Measurements from ENCODE around the gene ZNF740.
"Not testable (repeated sequence)": the region's sequence is repeated elsewhere in the genome, so short reads cannot be mapped to it uniquely, and the experiment has no call there.

The ZNF740 gene, protein sequence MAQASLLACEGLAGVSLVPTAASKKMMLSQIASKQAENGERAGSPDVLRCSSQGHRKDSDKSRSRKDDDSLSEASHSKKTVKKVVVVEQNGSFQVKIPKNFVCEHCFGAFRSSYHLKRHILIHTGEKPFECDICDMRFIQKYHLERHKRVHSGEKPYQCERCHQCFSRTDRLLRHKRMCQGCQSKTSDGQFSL

DNA sequence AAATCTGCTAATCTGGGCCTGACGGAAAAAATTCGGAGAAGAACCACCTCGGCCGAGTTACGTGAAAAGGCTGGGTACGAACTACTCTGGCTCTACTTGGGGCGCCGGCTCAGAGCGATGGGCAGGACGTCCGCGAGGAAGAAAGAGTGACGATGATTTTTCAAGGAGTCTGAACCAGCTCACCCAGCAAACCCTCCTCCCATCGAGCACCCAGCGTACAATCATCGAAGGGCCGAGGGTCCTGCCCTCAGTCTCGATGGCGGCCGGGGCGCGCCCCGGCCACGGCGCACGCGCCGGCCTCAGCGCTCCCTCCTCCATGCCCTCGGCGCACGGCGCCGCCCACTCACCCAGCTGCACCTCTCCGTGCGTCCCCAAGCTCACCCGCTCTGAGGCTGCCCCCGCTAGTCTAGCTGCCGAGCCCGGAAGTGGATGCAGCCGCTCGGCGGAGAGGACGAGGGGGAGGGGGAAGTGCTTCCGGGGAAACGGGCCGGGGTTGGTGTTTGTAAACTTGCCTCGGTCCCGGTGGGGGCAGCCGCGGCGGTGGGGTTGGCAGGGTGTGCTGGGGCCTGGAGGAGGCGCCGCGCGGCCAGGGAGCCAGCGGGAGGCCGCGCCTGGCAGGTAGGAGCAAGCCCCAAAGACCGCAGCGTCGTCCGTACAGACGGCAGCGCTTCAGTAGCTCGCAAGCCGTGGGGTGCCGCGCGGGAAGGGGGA, at the start of gene ZNF740, which contains the start of gene CSAD:
Gene ZNF740, plus strand, starts transcription at position 503 of the 711 bp plus-strand sequence. CDS start 1,262 bp downstream, outside the sequence.
Gene CSAD, minus strand, starts transcription at position 706 of the 711 bp plus-strand sequence. CDS start 7,455 bp downstream, outside the sequence.
- peak; percentile 94 to 98 for DNase-seq (ENCODE audit: low read depth in 2 of 2)

DNA sequence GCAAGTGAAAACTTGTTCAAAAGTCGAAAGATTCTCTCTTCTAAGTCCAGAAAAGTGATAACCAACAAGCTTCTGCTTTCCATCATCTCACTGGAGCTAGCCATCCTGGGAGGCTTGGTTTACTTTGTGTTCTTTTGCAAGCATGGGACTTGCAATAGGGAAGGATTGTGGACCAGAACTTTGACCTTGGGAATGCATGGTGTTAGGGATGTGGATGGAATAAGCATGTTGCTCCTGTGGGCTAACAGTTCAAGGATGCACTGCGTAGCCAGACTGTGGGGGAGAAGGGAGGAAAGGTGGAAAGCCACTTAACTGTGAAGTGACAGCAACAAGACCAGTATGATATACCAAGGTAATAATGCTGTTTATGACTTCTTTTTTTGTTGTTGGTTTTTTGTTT, 48.7 kb upstream of the ZNF740 start:
- DNase-seq (ENCODE audit: low read depth in 2 of 2): no peak

DNA sequence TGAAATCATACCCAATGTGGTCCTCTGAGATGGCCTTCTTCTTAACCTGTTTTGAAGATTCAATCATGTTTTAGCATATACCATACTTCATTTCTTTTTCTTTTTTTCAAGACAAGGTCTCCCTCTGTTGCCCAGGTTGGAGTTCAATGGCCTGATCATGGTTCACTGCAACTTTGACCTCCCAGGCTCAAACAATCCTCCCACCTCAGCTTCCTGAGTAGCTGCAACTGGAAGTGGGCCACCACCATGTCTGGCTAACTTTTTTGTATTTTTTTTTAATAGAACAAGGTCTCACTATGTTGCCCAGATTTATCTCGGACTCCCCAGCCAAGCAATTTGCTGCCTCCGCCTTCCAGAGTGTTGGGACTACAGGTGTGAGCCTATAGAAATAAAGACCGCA, 46.8 kb upstream of the ZNF740 start:
- DNase-seq (ENCODE audit: low read depth in 2 of 2): no peak

DNA sequence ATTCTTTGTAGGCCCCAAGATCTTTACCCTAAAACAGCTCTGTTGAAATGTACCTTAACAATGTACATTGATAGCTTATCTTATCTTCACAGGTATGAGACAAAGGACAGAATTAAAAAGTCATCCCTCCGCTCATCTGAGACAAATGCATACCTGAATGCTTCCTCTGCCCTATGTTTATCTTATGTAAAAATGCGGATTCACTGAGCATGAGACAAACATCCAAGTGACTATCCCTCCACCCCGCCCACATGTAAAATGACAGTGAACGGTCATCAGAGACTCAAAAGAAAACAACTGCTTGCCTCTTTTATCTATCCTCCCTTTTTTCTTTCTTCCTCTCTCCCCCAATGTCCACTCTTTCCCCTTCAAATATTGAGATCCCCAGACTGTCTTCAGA, 37.2 kb upstream of the ZNF740 start:
- DNase-seq (ENCODE audit: low read depth in 2 of 2): no peak

DNA sequence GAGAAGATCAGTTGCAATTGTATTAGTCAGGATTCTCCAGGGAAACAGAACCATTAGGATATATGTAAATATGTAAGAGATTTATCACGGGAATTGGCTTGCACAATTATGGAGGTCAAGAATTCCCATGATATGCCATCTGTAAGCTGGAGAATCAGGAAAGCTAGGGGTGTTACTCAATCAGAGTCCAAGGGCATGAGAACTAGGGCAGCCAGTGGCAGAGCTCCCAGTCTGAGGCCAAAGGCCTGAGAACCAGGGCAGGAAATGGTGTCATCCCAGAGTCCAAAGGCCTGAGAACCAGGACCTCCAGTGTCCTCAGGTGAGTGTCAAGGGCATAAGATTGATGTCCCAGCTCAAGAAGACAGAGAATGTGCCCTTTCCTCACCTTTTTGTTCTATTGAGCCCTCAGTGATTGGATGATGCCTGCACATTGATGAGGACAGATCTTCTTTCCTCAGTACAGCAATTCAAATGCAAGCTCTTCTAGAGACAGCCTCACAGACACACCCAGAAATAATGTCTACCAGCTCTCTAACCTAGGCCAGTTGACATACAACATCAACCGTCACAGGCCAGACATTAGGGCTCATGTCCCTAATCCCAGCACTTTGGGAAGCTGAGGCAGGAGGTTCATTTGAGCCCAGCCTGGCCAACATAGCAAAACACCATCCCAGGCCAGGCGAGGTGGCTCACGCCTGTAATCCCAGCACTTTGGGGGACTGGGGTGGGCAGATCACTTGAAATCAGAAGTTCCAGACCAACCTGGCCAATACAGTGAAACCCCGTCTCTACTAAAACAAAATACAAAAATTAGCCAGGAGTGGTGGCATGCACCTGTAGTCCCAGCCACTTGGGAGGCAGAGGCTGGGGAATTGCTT, 34.9 kb upstream of the ZNF740 start:
- DNase-seq (ENCODE audit: low read depth in 2 of 2): no peak

DNA sequence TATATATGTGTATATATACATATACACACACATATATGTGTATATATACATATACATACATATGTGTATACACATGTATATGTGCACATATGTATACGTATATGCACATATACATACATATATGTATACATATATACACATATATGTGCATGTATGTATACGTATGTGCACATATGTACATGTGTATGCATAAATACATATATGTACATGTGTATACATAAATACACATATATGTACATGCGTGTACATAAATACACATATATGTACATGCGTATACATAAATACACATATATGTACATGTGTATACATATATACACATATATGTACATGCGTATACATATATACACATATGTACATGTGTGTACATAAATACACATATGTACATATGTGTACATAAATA, 33.3 kb upstream of the ZNF740 start:
- no peak for DNase-seq (ENCODE audit: low read depth in 2 of 2)

DNA sequence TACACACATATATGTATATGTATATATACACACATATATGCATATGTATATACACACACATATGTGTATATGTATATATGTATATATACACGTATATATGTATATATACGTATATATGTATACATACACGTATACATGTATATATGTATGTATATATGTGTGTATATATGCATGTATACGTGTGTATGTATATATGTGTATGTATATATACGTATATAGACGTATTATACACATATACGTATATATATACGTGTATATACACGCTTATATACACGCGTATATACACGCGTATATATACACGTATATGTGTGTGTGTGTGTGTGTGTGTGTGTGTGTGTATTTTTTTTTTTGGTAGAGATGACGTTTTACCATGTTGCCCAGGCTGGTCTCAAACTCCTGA, 32.9 kb upstream of the ZNF740 start:
- DNase-seq (ENCODE audit: low read depth in 2 of 2): no peak

DNA sequence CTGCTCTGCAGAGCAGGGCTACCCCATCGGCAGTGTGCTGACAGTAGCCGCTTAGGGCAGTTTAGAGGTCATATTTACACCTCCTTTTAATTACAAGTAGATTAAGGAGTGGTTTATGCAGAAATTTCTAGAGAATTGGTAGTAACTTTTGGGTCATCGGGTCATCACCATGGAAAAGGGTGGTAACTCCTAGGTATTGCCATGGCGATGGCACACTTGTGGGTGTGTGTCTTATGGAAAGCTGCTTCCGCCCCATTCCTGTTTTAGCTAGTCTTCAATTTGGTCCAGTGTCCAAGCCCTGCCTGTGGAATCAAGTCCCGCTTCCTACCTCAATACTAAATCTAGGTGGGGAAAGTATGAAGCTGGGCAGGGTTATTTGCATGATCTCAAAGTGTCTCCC, 29.5 kb upstream of the ZNF740 start:
- no peak for DNase-seq (ENCODE audit: low read depth in 2 of 2)

DNA sequence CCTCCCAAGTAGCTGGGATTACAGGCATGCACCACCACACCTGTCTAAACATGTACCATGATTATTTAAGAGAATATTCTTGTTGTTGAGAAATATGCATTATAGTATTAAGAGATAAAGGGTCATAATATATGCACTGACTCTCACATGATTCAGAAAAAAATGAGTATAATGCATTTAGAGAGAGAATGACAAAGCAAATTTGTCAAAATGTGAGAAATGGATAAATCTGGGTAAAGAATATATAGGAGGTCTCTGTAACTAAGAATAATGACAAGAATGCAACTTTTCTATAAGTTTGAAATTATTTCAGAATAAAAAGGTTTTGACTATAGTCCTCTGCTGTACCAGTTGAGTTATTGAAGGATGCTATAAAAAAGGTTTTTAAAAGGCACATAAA, 28.1 kb upstream of the ZNF740 start:
- no peak for DNase-seq (ENCODE audit: low read depth in 2 of 2)

DNA sequence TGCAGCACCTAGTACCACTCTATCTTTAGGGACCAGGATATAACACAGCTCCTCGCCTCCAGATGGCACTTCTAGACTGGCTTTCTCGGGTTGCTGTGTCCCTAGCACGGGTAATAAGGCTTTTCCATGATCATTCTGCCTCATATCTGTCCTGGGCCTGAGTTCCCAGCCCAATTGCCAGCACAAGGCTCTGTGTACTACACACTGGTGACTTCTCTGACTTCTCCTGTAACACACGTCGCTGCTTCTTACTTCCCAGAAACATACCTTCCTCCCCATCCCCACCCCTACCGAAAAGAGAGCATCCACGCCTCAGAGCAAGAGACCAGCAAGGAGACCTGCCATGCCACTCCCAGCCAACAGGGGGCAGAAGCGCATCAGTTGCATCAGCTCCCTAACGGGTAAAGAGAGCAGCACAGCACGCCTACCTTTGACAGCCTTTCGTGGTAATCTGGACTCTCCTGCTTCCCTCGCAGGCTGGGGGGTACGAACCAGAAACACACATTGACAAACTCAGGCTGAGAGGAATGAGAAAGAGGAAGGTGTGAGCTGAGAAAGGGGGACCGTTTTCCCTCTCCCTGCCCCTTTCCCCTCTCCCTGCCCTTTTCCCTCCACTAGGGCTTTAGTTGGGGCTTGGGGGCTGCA, 21.2 kb upstream of the ZNF740 start:
- DNase-seq (ENCODE audit: low read depth in 2 of 2): peak; percentile 78 to 83

DNA sequence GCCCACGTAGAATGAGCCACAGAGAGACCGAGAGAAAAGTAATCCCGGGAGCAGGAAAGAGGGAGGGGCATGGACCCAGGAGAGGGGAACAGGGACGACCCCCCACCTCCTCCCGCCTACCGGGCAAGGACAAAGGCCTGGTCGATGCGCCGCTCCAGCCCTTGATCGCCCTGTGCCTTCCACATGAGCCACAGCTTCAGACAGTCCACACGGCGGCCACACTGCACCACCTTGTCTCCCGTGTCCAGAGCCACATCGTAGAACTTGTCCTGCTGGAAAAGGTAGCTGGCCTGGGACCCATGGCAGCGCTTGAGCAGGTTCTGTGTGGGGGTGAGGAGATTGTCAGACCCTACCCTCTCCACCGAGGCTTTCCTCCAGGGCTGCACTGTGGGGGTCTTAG, 20.5 kb upstream of the ZNF740 start:
- no peak for DNase-seq (ENCODE audit: low read depth in 2 of 2)

DNA sequence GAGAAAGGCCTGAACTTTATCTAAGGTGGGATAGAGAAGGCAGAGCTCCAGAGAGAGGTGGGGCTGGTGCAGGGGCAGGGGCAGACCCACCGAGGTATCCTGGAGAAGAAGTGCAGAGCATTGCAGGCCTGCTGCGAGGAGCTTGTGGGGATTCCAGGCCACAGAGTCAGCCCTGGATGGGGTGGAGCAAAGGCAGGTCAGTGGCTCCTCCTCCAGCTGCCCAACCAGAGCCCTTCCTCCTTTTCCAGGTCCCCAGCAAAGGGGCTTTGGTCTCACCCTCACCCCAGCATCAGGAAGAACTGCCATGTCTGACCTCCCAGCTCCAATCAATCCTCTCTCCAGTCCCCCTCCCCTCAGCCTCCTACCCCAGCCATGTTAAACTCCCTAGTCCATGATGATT, 19.8 kb upstream of the ZNF740 start:
- DNase-seq (ENCODE audit: low read depth in 2 of 2): no peak

DNA sequence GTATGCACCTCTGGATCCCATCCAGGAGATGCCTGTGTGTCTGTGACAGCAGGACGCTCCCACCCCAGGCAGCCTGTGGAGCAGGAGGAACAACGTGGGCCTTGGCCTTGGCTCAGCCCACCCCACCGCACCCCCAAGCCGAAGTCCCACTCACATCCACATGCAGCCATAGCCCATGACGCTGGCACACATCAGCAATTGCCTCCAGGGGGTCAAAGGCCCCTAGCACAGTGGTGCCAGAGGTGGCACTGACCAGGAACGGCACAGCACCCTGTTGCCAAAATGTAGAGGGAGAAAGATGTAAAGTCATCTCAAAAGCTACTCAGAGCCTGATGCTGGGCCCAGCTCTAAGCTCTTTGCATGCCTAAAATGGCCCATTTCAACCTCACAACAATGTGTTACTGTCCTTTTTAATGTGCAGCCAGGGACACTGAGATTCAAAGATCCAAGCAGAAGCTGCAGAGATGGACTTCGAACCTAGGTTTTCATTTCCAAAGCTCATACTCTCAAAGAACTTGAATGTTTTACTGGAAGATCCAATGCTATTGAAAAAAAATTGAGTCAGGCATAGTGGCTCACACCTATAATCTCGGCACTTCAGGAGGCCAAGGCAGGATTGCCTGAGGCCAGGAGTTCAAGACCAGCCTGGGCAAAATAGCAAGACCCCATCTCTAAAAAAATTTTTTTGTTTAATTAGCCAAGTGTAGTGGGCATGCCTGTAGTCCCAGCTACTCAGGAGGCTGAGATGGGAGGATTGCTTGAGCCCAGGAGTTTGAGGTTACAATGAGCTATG, 19.2 kb upstream of the ZNF740 start:
- no peak for DNase-seq (ENCODE audit: low read depth in 2 of 2)

DNA sequence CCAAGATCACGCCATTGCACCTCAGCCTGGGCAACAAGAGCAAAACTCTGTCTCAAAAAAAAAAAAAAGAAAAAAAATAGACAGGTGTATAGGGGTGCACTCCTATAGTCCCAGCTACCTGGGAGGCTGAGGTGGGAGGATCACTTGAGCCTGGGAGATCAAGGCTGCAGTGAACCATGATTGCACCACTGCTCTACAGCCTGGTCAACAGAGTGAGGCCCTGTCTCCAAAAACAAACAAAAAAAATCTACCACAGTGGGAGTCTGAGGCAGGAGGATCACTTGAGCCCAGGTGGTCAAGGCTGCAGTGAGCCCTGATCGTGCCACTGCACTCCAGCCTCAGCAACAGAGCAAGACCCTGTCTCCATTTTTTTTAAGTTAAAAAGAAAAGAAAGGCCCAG, 17.5 kb upstream of the ZNF740 start:
- DNase-seq (ENCODE audit: low read depth in 2 of 2): not testable (repeated sequence)

DNA sequence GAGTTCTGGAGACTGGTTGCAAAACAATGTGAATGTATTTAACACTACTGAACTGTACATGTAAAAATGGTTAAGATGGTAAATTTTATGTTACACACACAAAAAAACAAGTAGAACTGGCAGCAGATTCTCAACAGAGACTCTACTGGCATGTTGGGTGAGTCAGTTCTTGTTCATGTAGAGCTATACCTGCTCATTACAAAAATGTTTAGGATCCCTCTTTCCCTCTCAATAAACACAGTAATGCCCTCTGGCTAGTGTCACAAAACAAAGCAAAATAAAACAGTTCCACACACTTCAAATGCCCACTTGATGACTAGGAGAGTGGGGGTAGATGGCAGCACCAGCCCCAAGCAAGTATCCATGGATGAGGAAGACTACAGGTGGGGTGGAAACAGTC, 13.7 kb upstream of the ZNF740 start:
- no peak for DNase-seq (ENCODE audit: low read depth in 2 of 2)

DNA sequence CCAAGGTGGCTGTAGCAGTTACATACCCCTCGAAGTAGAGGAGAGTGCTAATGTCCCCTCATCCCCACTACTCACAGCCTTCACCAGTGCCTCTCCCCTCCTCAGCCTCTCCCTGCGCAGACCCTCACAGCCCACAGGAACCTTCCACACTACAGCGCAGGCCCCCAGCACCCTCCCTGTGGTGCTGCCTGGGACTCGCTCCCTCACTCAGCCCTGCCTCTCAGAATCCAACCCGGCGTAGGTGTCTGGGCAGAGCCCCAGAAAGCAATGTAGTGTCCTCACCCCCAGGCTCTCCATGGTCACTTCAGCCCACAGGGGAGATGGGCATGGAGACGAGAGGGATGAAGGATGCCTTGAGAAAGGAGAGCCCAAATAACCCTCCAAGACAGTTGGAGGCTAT, 10.9 kb upstream of the ZNF740 start:
- no peak for DNase-seq (ENCODE audit: low read depth in 2 of 2)

DNA sequence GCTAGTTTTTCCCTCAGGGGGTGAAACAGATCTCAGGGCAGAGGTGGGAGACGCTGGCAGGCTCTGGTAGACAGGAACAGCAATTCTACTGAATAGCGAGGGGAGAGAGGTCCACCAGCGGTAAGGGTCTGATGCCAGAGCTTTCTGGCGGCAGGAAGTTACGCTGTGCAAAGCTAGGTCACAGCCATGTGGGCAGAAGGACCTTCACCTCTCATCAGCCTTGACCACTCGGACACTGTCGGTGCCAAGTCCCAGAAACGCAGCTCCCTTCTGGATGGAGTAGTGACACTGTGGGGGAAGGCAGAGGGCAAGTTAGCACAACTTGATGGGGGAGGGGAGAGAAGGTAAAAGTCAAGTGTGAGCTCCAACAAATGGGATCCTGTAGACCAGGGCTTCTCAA, 10.3 kb upstream of the ZNF740 start:
- no peak for DNase-seq (ENCODE audit: low read depth in 2 of 2)

DNA sequence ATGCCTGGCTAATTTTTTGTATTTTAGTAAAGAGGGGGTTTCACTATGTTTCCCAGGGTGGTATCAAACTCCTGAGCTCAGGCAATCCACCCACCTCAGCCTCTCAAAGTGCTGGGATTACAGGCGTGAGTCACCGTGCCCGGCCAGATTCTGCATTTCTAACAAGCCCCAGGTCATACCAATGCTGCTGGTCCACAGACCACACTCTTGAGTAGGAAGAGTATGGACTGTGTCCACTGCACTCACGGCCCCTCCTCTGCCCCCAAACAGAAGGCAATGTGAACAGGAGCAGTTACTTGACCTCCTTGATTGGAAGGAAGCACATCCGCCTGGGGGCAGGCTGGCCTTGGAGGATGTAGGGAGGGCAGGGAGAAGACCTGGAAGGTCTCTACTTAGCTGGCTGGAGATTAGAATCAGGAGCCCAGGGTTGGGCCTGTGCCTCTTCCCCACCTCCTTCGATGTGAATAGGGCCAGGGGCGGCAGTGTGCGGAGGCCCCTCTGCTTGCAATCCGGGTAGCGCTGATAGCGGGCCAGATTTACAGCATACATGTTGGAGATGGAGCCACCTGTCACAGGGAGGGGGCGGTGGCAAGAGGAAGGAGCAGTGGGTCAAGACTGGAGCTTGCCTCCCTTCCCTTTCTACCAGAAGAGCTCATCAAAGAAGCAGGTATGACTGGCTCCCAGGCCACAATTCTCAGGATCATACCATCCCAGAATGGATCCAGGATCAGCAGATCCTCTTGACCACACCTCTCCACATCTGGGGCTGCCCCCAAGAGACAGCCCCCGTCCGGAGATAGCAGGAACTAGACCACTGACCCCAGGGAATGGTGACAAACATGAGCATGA, 9.4 kb upstream of the ZNF740 start:
- no peak for DNase-seq (ENCODE audit: low read depth in 2 of 2)

DNA sequence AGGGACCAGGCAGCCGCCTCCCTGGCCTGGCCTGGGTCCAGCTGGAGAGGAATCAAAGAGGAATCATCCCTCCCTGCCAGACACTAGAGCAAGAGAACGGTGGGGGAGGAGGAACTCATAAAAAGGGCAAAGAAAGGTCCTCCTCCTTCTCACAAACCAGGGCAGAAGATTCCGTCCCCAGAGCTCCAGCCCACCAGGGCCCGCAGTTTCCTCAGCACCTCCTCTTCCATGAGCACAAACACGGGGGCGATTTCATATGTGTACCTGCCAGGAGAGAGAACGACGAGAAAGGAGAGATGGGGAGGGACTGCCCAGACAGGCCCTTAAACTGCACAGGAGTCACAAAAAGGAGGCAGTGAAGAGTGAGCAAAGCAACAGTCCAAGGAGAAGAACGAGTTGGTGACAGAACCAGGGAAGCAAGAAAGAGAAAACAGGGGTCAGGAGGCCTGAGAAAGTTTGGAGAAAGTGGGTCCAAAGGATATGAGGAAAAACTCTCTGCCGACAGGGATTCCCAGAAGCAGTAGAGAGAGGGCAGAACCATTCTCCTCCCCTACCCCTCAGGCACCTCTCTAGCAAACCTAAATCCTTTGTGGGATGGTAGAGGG, 8.7 kb upstream of the ZNF740 start:
- DNase-seq (ENCODE audit: low read depth in 2 of 2): no peak

DNA sequence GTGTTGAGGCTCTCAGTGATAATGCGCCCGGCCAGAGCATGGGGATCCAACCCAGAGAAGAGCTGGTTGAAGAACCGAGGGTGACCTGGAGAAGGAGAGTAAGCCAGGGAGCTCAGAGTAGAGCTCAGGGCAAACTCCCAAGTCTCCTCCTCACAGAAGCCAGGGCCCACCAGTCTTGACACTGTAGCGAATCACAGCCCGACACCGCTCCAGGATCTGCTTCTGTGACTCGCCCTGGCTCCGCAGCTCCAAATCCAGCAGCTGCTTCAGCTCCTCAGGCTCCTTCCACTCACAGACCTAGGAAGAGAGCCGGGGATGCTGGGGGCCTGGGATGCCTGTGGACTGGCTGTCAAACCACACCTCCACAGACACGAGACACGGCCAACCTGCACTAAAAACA, 8.2 kb upstream of the ZNF740 start:
- no peak for DNase-seq (ENCODE audit: low read depth in 2 of 2)
